A549 treated with CORT108297 at 1 μM for 4 hours (cell line): ENCODE data around the gene SLC39A10. TPM values are rescaled to one million over a fixed set of nuclear protein-coding genes. Genes with fewer than 3 reads are reported as not detected.

Source experiments
- total RNA-seq: library from RNA; stranded (reverse); fragments of 200-300 nt; extraction: Qiagen RNA extraction; gene quantifications from 5 replicates; pipeline ENCODE4 v1.2.3, GENCODE V29; 2022

Gene SLC39A10
- total RNA-seq = 14.4 to 24.9 TPM (median 20.9 TPM) in 5 replicates

GRCh38 chr2:195656859-195657633 lies at the start of gene SLC39A10:
SLC39A10 (plus strand) TSS chr2:195657226; CDS start chr2:195680043, 22,817 bp downstream.

